Measurements from ENCODE around the gene ICOSLG.

GRCh38 chr21:44263221-44263760 is 22.5 kb upstream of the ICOSLG start:
- TF ChIP-seq CTCF (IDR thresholded peaks at IDR 0.05; ENCODE audit: insufficient read depth, low read length) (no peak), POLR2AphosphoS5 (IDR thresholded peaks at IDR 0.05; ENCODE audit: low read depth) (no peak), SPI1 (IDR thresholded peaks at IDR 0.05; ENCODE audit: borderline replicate concordance, low read depth) (no peak), REST (IDR thresholded peaks at IDR 0.05; ENCODE audit: insufficient replicate concordance, low read depth) (no peak), GABPA (IDR thresholded peaks at IDR 0.05; ENCODE audit: low read depth) (no peak)

Measured in HL-60 (cell line).